Osteoblast (primary cell): Measurements from ENCODE around the gene TGM6. TPM values are rescaled to one million over a fixed set of nuclear protein-coding genes. Genes with fewer than 3 reads are reported as not detected.

Experiments used
- DNase-seq: peaks from one replicate; pipeline ENCODE4 v3.0.0; 2011; ENCODE audit warnings: low spot score, mixed read lengths; ENCODE audit not compliant: insufficient read length; ENCODE audit errors: missing footprints
- H2AFZ ChIP-seq: 2 replicates; pipeline ENCODE4 v1.6.0; 2011; ENCODE audit warnings: mild to moderate bottlenecking, low read length
- H3K27ac ChIP-seq: 2 replicates; pipeline ENCODE4 v1.5.1; 2011; ENCODE audit warnings: mild to moderate bottlenecking, low read depth, low read length, moderate library complexity
- H3K27me3 ChIP-seq: 2 replicates; pipeline ENCODE4 v1.6.0; 2012; ENCODE audit warnings: mild to moderate bottlenecking, control low read depth, inconsistent platforms, low read length, moderate library complexity; ENCODE audit not compliant: insufficient read depth
- H3K36me3 ChIP-seq: 2 replicates; pipeline ENCODE4 v1.5.1; 2011; ENCODE audit warnings: mild to moderate bottlenecking, low read length, control low read depth, moderate library complexity; ENCODE audit not compliant: insufficient read depth
- H3K4me1 ChIP-seq: 2 replicates; pipeline ENCODE4 v1.5.1; 2011; ENCODE audit warnings: mild to moderate bottlenecking, low read length, control low read depth, moderate library complexity; ENCODE audit not compliant: insufficient read depth
- H3K4me2 ChIP-seq: 2 replicates; pipeline ENCODE4 v1.6.0; 2011; ENCODE audit warnings: mild to moderate bottlenecking, low read length; ENCODE audit not compliant: insufficient read depth
- H3K4me3 ChIP-seq: fragments of 200-600 bp; sonication (generic); 3 replicates; pipeline ENCODE4 v1.5.1; 2012; ENCODE audit warnings: mild to moderate bottlenecking, low read length, inconsistent platforms; ENCODE audit not compliant: insufficient read depth
- H3K79me2 ChIP-seq: 2 replicates; pipeline ENCODE4 v1.6.0; 2012; ENCODE audit warnings: mild to moderate bottlenecking, low read length, control low read depth, inconsistent platforms; ENCODE audit not compliant: insufficient read depth
- H3K9me3 ChIP-seq: 2 replicates; pipeline ENCODE4 v1.5.1; 2011; ENCODE audit warnings: low read depth, low read length, control low read depth
- H4K20me1 ChIP-seq: 2 replicates; pipeline ENCODE4 v1.6.0; 2012; ENCODE audit warnings: mild to moderate bottlenecking, low read length, control low read depth; ENCODE audit not compliant: insufficient read depth
- CTCF ChIP-seq: IDR thresholded peaks from 2 replicates; pipeline ENCODE4 v1.5.1; 2011; ENCODE audit warnings: mild to moderate bottlenecking, low read depth, low read length, moderate library complexity; ENCODE audit errors: extremely low read depth
- total RNA-seq: library from RNA; depleted of rRNA; stranded (reverse); fragments of >200 nt; gene quantifications from 2 replicates; pipeline ENCODE4 v1.2.3, GENCODE V29; 2012

Gene TGM6
- total RNA-seq, 1 donor, result not detected

- H3K27me3 ChIP-seq, result peaks cover 22% of the 10 kb centered on the region
Measured at GRCh38 chr20:2420510-2420909, 39.8 kb downstream of the TGM6 start.

GRCh38 chr20:2421247-2421646, 40.5 kb downstream of the TGM6 start:
- TF ChIP-seq CTCF, result peak; percentile 37
- DNase-seq, result no peak
- Histone ChIP-seq H2AFZ (no peak overlapping the region), H3K4me3 (no peak overlapping the region), H3K27ac (no peak overlapping the region), H3K79me2 (no peaks in the 10 kb centered on the region), H3K36me3 (no peaks in the 10 kb centered on the region), H4K20me1 (no peaks in the 10 kb centered on the region), H3K4me2 (no peak overlapping the region), H3K9me3 (no peaks in the 10 kb centered on the region), H3K27me3 (peaks cover 17% of the 10 kb centered on the region), H3K4me1 (no peaks in the 10 kb centered on the region)

More at GRCh38 chr20:2420510-2420909, 39.8 kb downstream of the TGM6 start:
- no peak for TF ChIP-seq CTCF
- Histone ChIP-seq H2AFZ (no peak overlapping the region), H3K36me3 (no peaks in the 10 kb centered on the region), H3K4me1 (no peaks in the 10 kb centered on the region), H3K79me2 (no peaks in the 10 kb centered on the region), H3K9me3 (no peaks in the 10 kb centered on the region), H3K27ac (no peak overlapping the region), H4K20me1 (no peaks in the 10 kb centered on the region), H3K4me2 (no peak overlapping the region), H3K4me3 (no peak overlapping the region)
- DNase-seq, result no peak

GRCh38 chr20:2429051-2429450, 48.4 kb downstream of the TGM6 start:
- DNase-seq, result peak; percentile 67
- no peak overlapping the region for H3K4me2 ChIP-seq
- H3K4me1 ChIP-seq, result peaks cover 5% of the 10 kb centered on the region
- H3K4me3 ChIP-seq, result no peak overlapping the region
- H2AFZ ChIP-seq, result no peak overlapping the region
- no peaks in the 10 kb centered on the region for H3K36me3 ChIP-seq
- no peak for TF ChIP-seq CTCF
- H3K79me2 ChIP-seq, result no peaks in the 10 kb centered on the region
- no peaks in the 10 kb centered on the region for H4K20me1 ChIP-seq
- peaks cover 15% of the 10 kb centered on the region for H3K27me3 ChIP-seq
- H3K9me3 ChIP-seq, result no peaks in the 10 kb centered on the region
- no peak overlapping the region for H3K27ac ChIP-seq

GRCh38 chr20:2430538-2430937, 49.8 kb downstream of the TGM6 start:
- Histone ChIP-seq H4K20me1 (no peaks in the 10 kb centered on the region), H3K36me3 (no peaks in the 10 kb centered on the region), H3K27me3 (peaks cover 15% of the 10 kb centered on the region), H3K27ac (no peak overlapping the region), H3K9me3 (no peaks in the 10 kb centered on the region), H3K79me2 (no peaks in the 10 kb centered on the region), H3K4me3 (no peak overlapping the region), H3K4me2 (no peak overlapping the region), H2AFZ (no peak overlapping the region), H3K4me1 (peaks cover 5% of the 10 kb centered on the region)
- no peak for DNase-seq
- no peak for TF ChIP-seq CTCF
